ENCODE measurements around the gene TMC6. TPM values are rescaled to one million over a fixed set of nuclear protein-coding genes. Genes with fewer than 3 reads are reported as not detected.
"Not testable (repeated sequence)": the region's sequence is repeated elsewhere in the genome, so short reads cannot be mapped to it uniquely, and the experiment has no call there.

TMC6 gene
- total RNA-seq, 2 donors from 2014 or later = 609 to 822 TPM

DNA sequence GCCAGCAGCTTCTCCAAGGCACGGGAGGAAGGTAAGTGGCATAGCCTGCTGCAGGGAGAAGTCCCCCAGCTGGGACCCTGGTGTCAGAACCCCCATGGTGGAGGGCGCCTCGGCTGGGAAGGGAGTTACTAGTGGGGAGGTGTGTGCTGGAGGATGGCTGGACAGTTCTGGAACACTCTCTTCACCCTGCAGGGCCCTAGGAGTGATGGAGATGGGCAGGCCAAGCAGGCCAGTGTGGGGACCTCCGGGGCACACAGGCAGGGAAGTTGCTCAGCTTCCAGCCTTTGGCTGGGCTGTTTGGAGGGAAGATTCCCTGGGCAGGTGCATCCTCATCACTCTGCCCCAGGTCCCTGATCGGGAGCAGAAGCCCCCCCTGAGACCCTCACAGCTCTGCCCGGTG, 18.3 kb upstream of the TMC6 start:
- Mint-ChIP-seq H3K27me3 (no peaks in the 10 kb centered on the region), H3K4me1 (peaks cover 15% of the 10 kb centered on the region), H3K27ac (peak overlapping the region; percentile 65), H3K4me3 (no peak overlapping the region), H3K36me3 (ENCODE audit: low read depth) (no peaks in the 10 kb centered on the region)
- DNase-seq (no peak), ATAC-seq (no peak)
- no peaks in the 10 kb centered on the region for H3K9me3 ChIP-seq (ENCODE audit: control insufficient read depth, low read length, poor library complexity, severe bottlenecking)

DNA sequence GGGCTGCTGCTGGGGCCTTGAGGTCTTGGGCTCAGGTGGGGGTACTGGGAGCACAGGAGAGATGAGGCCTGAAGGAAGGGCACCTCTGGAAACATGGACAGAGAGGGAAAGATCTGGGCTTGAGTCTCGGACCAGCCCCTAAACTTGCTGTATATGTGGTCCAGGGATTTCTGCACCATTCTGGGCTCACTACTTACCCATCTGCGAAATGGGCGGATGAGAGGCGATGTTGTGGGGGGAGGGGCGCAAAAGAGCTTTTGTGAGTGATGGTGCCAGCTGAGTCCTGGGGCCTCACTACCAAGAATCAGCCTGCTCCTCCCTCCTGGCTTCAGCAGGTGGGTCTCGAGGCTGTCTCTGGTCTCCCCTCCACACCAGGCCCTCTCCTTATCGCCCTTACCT, 17.9 kb upstream of the TMC6 start:
- H3K27ac Mint-ChIP-seq = peak overlapping the region; percentile 65
- no peak for DNase-seq
- H3K9me3 ChIP-seq (ENCODE audit: control insufficient read depth, low read length, poor library complexity, severe bottlenecking) = no peaks in the 10 kb centered on the region

DNA sequence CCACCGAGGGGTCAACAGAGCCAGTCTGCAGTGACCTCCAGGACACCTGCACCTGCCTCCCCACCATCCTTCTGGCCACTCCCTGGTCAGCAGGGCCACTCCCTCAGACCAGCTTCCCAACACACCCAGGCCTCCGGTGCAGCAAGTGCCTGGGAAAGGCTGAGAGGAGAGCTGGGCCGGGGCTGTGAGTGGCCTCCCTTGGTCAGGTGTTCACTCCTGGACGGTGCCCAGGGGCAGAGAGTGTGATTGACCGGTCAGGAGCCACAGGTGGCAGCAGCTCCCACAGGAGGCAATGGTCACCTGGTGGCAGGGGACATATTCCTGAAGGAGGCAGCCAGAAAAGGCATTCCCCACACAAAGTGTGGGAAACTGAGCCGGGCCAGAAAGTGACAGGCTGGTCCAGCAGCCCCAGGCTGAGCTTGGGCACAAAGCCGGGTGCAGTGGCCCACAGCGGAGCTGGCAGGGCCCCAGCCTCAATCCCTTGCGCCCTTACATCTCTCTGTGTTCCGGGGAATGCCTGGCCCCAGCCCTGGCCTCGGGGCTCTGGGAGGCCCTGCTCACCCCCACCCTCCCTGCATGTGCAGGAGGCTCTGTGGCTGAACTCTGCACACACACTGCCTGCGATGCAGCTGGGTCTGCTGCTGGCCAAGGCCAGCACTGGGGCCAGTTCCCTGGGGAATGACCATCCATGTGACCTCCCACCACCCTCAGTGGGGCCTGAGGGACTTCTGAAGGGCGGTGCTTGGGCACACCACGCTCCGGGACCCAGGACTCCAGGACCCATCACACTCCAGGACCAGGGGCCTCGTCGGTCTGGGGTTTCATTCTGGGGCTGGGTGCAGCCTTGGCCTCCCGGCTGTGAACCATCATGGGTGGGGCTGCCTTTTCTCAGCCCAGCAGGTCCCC, 16.4 kb upstream of the TMC6 start:
- Mint-ChIP-seq H3K27ac (no peak overlapping the region), H3K4me1 (peaks cover 22% of the 10 kb centered on the region), H3K36me3 (ENCODE audit: low read depth) (peaks cover 2% of the 10 kb centered on the region), H3K27me3 (no peaks in the 10 kb centered on the region), H3K4me3 (no peak overlapping the region)
- DNase-seq = no peak
- H3K9me3 ChIP-seq (ENCODE audit: control insufficient read depth, low read length, poor library complexity, severe bottlenecking) = no peaks in the 10 kb centered on the region
- ATAC-seq = no peak

More for the DNA sequence above, 17.9 kb upstream of the TMC6 start:
- peaks cover 15% of the 10 kb centered on the region for H3K4me1 Mint-ChIP-seq
- H3K4me3 Mint-ChIP-seq = no peak overlapping the region
- H3K27me3 Mint-ChIP-seq = no peaks in the 10 kb centered on the region
- no peaks in the 10 kb centered on the region for H3K36me3 Mint-ChIP-seq (ENCODE audit: low read depth)
- ATAC-seq = no peak

DNA sequence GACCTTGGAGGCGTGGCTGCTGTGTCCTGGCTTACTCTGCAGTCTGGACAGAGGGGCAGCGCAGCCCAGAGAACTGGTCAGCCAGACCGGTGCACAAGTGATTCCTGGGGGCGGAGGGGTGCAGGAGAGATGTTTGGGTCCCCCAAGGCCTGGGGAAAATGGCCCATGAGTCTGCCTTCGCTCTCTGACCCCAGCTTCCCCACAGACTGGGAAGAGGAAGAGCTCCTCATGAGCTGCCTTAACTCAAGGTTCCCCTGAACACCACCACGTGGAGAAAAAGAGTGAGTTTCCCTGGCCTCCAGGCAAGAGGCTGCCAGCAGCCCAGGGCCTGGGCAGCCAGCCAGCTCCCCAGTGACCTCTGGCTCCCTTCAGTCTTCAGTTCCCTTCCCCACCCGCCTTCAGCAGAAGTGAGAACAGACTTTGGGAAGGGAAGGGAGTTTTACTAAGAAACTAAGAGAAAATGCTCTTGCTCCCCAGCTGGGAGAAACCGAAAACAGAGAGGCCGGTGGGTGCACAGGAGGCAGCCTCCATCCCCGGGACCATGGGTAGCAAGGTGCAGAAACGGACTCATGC, 15.7 kb upstream of the TMC6 start:
- Mint-ChIP-seq H3K27ac (no peak overlapping the region), H3K27me3 (no peaks in the 10 kb centered on the region), H3K36me3 (ENCODE audit: low read depth) (peaks cover 2% of the 10 kb centered on the region), H3K4me3 (no peak overlapping the region), H3K4me1 (peaks cover 26% of the 10 kb centered on the region)
- no peak for ATAC-seq
- no peaks in the 10 kb centered on the region for H3K9me3 ChIP-seq (ENCODE audit: control insufficient read depth, low read length, poor library complexity, severe bottlenecking)
- DNase-seq = no peak

DNA sequence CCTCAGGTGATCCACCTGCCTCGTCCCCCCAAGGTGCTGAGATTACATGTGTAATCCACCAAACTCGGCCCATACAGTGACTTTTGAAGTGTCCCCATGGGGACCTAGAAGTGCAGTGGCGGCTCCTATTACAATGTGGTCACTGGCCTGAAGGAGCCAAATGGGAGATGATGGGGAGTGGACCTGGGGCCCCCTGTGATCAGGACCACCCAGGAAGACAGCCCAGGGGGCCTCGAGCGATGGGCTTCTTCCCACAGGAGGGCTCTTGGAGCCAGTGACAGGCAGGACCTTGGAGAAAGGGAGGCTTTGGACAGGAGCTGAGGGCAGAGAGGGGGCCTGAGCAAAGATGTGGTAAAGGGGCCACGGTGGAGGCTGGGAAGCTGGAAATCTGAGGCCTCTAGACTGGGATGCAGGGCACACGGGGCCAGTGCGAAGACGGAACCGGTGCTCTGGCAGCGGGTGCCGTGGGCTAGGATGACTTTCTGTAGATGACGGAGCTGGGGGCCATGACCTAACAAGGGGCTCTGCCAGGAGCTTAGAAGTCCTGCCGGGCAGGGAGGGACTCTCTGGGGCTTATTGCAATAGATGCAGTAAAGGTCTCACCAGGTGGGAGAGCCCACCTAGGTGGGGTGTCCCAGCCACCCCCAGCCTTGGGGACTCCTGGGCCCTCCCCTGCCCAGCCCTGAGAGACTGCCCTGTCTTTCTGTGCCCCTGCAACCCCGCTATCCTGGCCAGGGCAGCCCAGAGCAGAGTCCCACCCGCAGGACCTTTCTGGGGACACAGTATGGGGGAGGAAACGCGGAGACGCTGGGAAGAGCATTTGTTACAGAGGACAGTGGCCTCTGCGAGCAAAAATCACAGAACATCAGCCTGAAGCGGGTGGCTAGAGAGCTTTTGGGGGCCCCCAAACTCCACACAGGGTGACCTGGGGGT, 14.9 kb upstream of the TMC6 start:
- no peak for ATAC-seq
- H3K4me3 Mint-ChIP-seq = no peak overlapping the region
- peaks cover 2% of the 10 kb centered on the region for H3K36me3 Mint-ChIP-seq (ENCODE audit: low read depth)
- no peaks in the 10 kb centered on the region for H3K27me3 Mint-ChIP-seq
- H3K4me1 Mint-ChIP-seq = peaks cover 31% of the 10 kb centered on the region
- H3K27ac Mint-ChIP-seq = no peak overlapping the region
- no peaks in the 10 kb centered on the region for H3K9me3 ChIP-seq (ENCODE audit: control insufficient read depth, low read length, poor library complexity, severe bottlenecking)
- DNase-seq = no peak

DNA sequence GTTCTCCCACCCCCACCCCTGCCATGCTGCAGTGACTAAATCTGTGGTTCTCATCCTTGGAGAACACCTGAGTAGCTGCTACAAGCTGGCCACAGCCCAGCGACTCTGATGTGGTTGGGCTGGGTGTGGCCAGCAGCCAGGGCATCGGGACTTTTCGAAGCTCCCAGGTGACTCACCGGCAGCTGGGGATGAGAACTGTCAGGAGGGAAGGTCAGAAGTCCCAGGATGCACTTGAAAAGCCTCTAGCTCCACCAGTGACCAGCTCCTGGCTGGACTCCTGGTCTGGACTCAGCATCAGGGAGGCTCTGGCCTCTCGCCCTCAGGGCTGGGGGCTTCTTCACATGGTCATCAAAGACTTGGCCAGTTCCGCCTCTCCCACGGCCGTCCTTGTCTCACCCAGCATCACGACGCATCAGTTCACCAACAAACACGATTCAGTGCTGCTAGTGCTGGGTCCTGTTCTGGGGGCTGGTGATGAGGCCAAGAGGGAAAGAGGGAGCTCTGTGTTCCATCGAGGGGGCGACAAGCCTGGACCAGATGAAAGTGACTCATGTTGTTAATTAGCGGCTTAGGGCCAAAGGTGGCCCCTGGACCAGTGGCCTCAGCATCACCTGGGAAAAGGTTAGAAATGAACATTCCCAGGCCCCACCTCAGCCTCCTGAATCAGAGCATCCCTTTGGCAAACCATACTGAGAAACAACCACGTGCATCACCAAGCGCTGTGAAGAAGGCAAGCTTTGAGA, 13.7 kb upstream of the TMC6 start:
- no peak overlapping the region for H3K4me3 Mint-ChIP-seq
- peaks cover 34% of the 10 kb centered on the region for H3K4me1 Mint-ChIP-seq
- no peak overlapping the region for H3K27ac Mint-ChIP-seq
- ATAC-seq = no peak
- no peaks in the 10 kb centered on the region for H3K9me3 ChIP-seq (ENCODE audit: control insufficient read depth, low read length, poor library complexity, severe bottlenecking)
- no peak for DNase-seq
- no peaks in the 10 kb centered on the region for H3K27me3 Mint-ChIP-seq
- peaks cover 2% of the 10 kb centered on the region for H3K36me3 Mint-ChIP-seq (ENCODE audit: low read depth)

DNA sequence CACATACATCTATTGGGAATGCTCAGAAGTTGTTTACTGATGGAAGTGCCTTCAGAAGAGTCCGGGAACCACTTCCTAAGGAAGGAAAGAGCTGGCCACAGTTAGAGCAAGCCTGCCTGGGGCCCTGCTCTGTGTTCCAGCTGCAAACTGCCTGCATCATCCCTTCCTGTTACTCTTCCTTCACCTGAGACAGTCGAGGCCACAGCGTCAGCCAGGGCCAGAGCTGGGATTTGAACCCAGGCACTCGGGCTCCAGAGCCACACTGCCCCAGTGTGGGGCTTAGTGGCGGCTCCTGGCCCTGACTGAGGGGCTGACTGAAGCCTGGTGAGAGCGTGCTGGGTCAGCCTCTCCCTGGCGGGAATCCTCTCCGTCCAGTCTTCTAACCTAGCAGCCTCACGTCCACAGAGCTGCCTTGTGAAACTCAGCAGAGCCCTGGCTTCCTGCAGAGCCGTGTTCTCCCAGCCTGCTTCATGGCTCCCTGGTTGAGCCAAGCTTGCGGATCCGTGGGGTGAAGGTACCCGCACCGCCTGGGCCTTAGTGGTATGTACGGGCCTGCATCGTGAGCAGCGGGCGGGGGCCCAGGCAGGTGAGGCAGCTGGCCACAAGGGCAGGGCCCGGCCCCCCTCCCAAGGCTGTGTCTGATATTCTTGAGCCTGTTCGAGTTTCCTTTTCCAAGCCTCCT, 13.0 kb upstream of the TMC6 start:
- H3K27me3 Mint-ChIP-seq = no peaks in the 10 kb centered on the region
- ATAC-seq (no peak), DNase-seq (no peak)
- H3K4me1 Mint-ChIP-seq = peaks cover 39% of the 10 kb centered on the region
- no peaks in the 10 kb centered on the region for H3K9me3 ChIP-seq (ENCODE audit: control insufficient read depth, low read length, poor library complexity, severe bottlenecking)
- H3K36me3 Mint-ChIP-seq (ENCODE audit: low read depth) = peaks cover 2% of the 10 kb centered on the region
- no peak overlapping the region for H3K27ac Mint-ChIP-seq
- no peak overlapping the region for H3K4me3 Mint-ChIP-seq

DNA sequence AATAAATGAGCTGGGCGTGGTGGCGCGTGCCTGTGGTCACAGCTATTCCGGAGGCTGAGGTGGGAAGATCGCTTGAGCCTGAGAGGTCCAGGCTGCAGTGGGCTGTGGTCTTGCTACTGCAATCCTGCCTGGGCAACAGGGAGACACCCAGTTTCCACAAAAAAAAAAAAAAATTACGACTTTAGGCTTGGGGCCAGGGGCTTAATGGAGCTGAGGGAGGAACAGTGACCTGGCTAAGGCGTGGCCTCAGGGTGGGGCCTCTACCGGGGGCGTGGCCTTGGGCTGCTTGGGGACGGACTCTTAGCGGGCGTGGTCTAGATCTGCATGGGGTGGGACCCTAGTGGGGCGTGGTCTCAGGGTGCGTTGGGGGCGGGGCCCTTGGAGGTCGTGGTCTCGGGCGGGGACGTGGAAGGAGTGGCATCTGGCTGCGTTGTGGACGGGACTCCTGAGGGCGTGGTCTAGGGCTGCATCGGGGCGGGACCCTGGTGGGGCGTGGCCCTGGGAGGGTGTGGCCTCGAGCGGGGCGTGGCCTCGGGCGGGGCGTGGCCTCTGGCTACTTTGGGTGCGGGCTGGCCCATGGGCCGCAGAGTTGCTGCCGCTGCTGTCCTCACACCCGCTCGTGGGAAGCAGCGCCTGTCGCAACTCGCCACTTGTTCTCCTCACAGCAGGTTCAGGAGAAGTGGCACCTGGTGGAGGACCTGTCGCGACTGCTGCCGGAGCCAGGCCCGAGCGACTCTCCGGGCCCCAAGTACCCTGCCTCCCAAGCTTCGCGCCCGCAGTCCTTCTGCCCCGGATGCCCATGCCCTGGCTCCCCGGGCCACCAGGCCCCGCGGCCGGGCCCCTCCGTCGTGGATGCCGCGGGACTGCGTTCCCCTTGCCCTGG, 11.9 kb upstream of the TMC6 start:
- ATAC-seq (peak; percentile 91), DNase-seq (peak; percentile 90 to 95 (median 91))
- no peaks in the 10 kb centered on the region for H3K9me3 ChIP-seq (ENCODE audit: control insufficient read depth, low read length, poor library complexity, severe bottlenecking)
- Mint-ChIP-seq H3K4me3 (peak overlapping the region; percentile 82), H3K36me3 (ENCODE audit: low read depth) (peaks cover 5% of the 10 kb centered on the region), H3K27ac (peak overlapping the region; percentile 87), H3K27me3 (no peaks in the 10 kb centered on the region), H3K4me1 (peaks cover 47% of the 10 kb centered on the region)

DNA sequence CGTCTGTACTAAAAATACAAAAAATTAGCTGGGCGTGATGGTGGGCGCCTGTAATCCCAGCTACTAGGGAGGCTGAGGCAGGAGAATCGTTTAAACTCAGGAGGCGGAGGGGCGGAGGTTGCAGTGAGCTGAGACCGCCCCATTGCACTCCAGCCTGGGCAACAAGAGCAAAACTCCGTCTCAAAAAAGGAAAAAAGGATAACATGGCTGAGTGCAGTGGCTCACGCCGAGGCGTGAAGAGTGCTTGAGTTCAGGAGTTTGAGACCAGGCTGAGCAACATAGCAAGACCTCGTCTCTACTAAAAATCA, 11.3 kb upstream of the TMC6 start:
- peak overlapping the region; percentile 87 for H3K27ac Mint-ChIP-seq
- peak overlapping the region; percentile 82 for H3K4me3 Mint-ChIP-seq
- H3K27me3 Mint-ChIP-seq; H3K9me3 ChIP-seq (ENCODE audit: control insufficient read depth, low read length, poor library complexity, severe bottlenecking); H3K36me3 Mint-ChIP-seq (ENCODE audit: low read depth); DNase-seq; ATAC-seq: not testable (repeated sequence)
- peaks cover 47% of the 10 kb centered on the region for H3K4me1 Mint-ChIP-seq

DNA sequence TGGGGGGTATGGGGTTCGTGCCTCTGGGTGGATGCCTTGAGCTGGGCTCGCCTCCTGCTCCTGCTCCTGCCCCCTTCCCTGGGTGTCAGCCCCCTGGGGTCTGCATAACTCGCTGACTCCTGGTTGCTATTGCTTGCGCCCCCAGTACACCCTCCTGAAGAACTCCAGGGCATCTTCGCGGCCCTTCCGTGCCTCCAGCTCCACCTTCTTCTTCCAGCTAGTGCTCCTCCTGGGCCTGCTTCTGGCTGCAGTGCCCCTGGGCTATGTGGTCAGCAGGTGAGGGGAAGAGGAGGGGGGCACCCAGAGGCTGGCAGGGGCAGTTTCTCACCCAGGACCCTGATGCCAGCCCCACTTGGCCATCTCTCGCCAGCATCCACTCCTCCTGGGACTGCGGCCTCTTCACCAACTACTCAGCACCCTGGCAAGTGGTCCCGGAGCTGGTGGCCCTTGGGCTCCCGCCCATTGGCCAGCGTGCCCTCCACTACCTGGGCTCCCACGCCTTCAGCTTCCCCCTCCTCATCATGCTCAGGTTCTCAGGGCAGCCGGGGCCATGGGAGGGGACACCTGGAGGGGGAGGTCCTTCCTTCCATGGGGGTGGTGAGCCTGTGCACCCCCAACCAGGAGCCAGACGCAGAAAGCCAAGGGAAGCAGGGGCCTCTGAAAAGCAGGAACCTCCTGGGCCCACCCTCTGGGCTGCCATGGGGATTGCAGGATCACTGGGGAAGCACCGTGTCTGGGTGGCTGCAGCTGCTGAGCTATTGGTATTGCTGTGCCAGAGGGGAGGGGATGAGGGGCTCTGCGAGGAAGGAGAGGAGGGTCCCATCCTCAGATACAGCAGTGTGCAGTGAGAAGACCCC, 9.9 kb upstream of the TMC6 start:
- Mint-ChIP-seq H3K36me3 (ENCODE audit: low read depth) (peaks cover 11% of the 10 kb centered on the region), H3K4me3 (peak overlapping the region; percentile 55), H3K4me1 (peaks cover 53% of the 10 kb centered on the region), H3K27me3 (no peaks in the 10 kb centered on the region), H3K27ac (peak overlapping the region; percentile 77)
- H3K9me3 ChIP-seq (ENCODE audit: control insufficient read depth, low read length, poor library complexity, severe bottlenecking) = no peaks in the 10 kb centered on the region
- ATAC-seq (no peak), DNase-seq (no peak)

All from T-helper 17 cell (primary cell).